Measurements from ENCODE around the gene AUNIP. TPM values are rescaled to one million over a fixed set of nuclear protein-coding genes. Genes with fewer than 3 reads are reported as not detected.
A peak's percentile ranks its signal among the peaks of the same experiment; 100 is the strongest.

Gene AUNIP
- polyA plus RNA-seq, 2 of the 4 experiments (the other 2 are of a cell fraction) = 6.5 to 8.4 TPM

- FAIRE-seq (no peak), ATAC-seq (no peak), DNase-seq (ENCODE audit: low read depth in 1 of 2, low spot score in 1 of 2) (no peak)
- Histone ChIP-seq H3K9me3 (no peaks in the 10 kb centered on the region), H3K27ac (0 out of 6 replicates have a peak overlapping the region, but pooled peaks of 1 of the 2 experiments have one; percentile 13), H3K4me2 (peak overlapping the region; percentile 83; the same call in 2 of the 3 replicates), H3K4me3 (no peak overlapping the region), H3K4me1 (peaks cover 13% of the 10 kb centered on the region)
- CTCF ChIA-PET = interaction anchor here (1.0 kb wide), 1 partner anchor 181 kb away, joined by 3 read pairs; no protein-coding TSS in a partner anchor
- no peak for TF ChIP-seq TFCP2L1 (CRISPR knock-in tag; IDR thresholded peaks at IDR 0.05)
- no peak for TF ChIP-seq CBX8 (IDR thresholded peaks at IDR 0.05)
- TF ChIP-seq KDM5A (IDR thresholded peaks at IDR 0.05) = no peak
- no peak for TF ChIP-seq MYC (IDR thresholded peaks at IDR 0.05; ENCODE audit: borderline replicate concordance, low read length)
- TF ChIP-seq HOXB5 (CRISPR knock-in tag; IDR thresholded peaks at IDR 0.05) = no peak
- no peak for TF ChIP-seq CBX2 (IDR thresholded peaks at IDR 0.05; ENCODE audit: borderline replicate concordance, low read depth)
- TF ChIP-seq EHF (CRISPR knock-in tag; IDR thresholded peaks at IDR 0.05) = no peak
- TF ChIP-seq RAD21 (conservative IDR thresholded peaks at IDR 0.05 in 1 of 2, IDR thresholded peaks at IDR 0.05 in 1 of 2) = no peak
- TF ChIP-seq ESRRA (IDR thresholded peaks at IDR 0.05; ENCODE audit: borderline replicate concordance, low read length) = no peak
- no peak for TF ChIP-seq KDM1A (IDR thresholded peaks at IDR 0.05; ENCODE audit: low read depth)
- TF ChIP-seq USF2 (IDR thresholded peaks at IDR 0.05) = no peak
- TF ChIP-seq JUN (IDR thresholded peaks at IDR 0.05) = no peak
- no peak for TF ChIP-seq FOSB (CRISPR knock-in tag; IDR thresholded peaks at IDR 0.05)
- POLR2A ChIA-PET = no interaction called here
- 49% methylated on average over 3 of the region's 8 CpGs for WGBS (ENCODE audit: missing lambda C conversion rate)
Measured at GRCh38 chr1:25817840-25818501, 41.3 kb downstream of the AUNIP start.

DNA sequence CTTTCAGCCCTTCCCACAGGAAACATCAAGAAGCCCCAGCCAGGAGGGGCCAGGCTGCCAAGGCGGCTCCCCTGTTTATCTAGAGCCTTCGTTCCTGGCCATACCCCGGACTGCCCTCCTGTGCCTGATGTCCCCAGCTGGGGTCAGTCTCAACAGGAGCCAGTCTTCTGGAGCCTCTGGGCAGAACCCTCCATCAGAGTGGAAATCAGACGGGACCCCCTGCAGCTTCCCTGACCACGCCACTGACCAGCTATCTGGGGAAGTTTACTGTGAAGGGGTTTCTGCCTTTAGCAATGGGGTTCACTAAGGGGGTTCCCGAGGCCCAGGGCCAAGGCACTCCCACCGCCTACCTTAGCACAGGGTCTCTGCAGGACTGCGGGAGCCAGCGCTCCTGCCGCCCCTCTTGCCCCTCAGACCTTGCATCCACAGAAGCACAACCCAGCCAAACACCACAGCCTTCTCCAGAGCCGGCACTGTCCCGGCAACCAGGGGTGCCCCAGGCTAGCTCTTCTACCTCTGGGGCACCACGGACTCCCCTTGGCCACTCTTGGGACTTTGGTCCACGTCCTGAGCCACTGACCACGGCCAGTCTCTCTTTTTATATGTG, 43.0 kb downstream of the AUNIP start:
- WGBS (ENCODE audit: missing lambda C conversion rate) = 94% methylated on average over 14 of the region's 15 CpGs
- no peaks in the 10 kb centered on the region for H3K9me3 ChIP-seq
- peaks cover 12% of the 10 kb centered on the region for H3K4me1 ChIP-seq
- TF ChIP-seq MAZ (IDR thresholded peaks at IDR 0.05; ENCODE audit: borderline replicate concordance, low read depth, low read length) = no peak
- no peak for TF ChIP-seq BCL3 (IDR thresholded peaks at IDR 0.05)
- no peak for TF ChIP-seq EHMT2 (IDR thresholded peaks at IDR 0.05; ENCODE audit: low read depth)
- no peak overlapping the region for H3K4me3 ChIP-seq
- H3K4me2 ChIP-seq = no peak overlapping the region
- POLR2A ChIA-PET = no interaction called here
- DNase-seq (ENCODE audit: low read depth in 1 of 2, low spot score in 1 of 2) (no peak), FAIRE-seq (no peak), ATAC-seq (no peak)
- CTCF ChIA-PET = no interaction called here
- no peak overlapping the region for H3K27ac ChIP-seq

GRCh38 chr1:25815208-25816111, 43.8 kb downstream of the AUNIP start:
- WGBS (ENCODE audit: missing lambda C conversion rate) = 95% methylated on average over 21 of the region's 24 CpGs
- Histone ChIP-seq H3K4me3 (no peak overlapping the region), H3K27ac (no peak overlapping the region), H3K9me3 (no peaks in the 10 kb centered on the region), H3K4me1 (peaks cover 8% of the 10 kb centered on the region; the same call in 2 of the 3 replicates), H3K4me2 (no peak overlapping the region)
- ChIA-PET CTCF (interaction anchor here (0.7 to 1.7 kb wide), 3 partner anchors 47 to 206 kb away, joined by 3 to 6 read pairs (median 5); partner anchors contain the start of gene PAFAH2), POLR2A (no interaction called here)
- TF ChIP-seq MYC (IDR thresholded peaks at IDR 0.05; ENCODE audit: borderline replicate concordance, low read length) (no peak), HES2 (IDR thresholded peaks at IDR 0.05) (no peak), CTCF (IDR thresholded peaks at IDR 0.05) (no peak), MAZ (IDR thresholded peaks at IDR 0.05; ENCODE audit: borderline replicate concordance, low read depth, low read length) (no peak), NFE2L2 (conservative IDR thresholded peaks at IDR 0.05; ENCODE audit: low read length) (no peak)
- no peak for ATAC-seq
- DNase-seq (ENCODE audit: low read depth in 1 of 2, low spot score in 1 of 2) = no peak
- FAIRE-seq = no peak

All from A549 (cell line).